Ishikawa (cell line): ENCODE results near the gene TRPM5.

Experiments used
- MAX ChIP-seq: IDR thresholded peaks from 2 replicates; pipeline ENCODE4 v1.6.1; 2012
- REST ChIP-seq: IDR thresholded peaks from 2 replicates; pipeline ENCODE4 v1.6.1; 2012; ENCODE audit warnings: low read depth, mild to moderate bottlenecking

- TF ChIP-seq REST: no peak
- no peak for TF ChIP-seq MAX
These were observed 11.0 kb downstream of the TRPM5 start for GRCh38 chr11:2433106-2433925.
